Stimulated activated CD8-positive, alpha-beta memory T cell treated with anti-CD3 and anti-CD28 coated beads, Interleukin-4, amount 100 ng/mL, for 1 hour (primary cell): ENCODE data around the gene YPEL1.
A peak's percentile ranks its signal among the peaks of the same experiment; 100 is the strongest.

Experiments used
- DNase-seq, 2 donors: peaks; one replicate each; pipeline ENCODE4 v3.0.0-alpha.2; 2020; ENCODE audit warnings: low read depth in 2 of 2, low spot score in 1 of 2

Gene YPEL1

GRCh38 chr22:21735200-21736083, at the start of gene YPEL1:
Gene YPEL1 (minus strand): TSS chr22:21735794. CDS start chr22:21710744, 25,050 bp downstream.
- peak; percentile 84 to 88 for DNase-seq

GRCh38 chr22:21780259-21780658, 44.7 kb upstream of the YPEL1 start:
- no peak for DNase-seq

- no peak for DNase-seq
Observed at GRCh38 chr22:21779444-21779843, 43.9 kb upstream of the YPEL1 start.

- DNase-seq = no peak
Observed at GRCh38 chr22:21778705-21779363, 43.2 kb upstream of the YPEL1 start.

GRCh38 chr22:21771631-21771976, 36.0 kb upstream of the YPEL1 start:
- DNase-seq = no peak

GRCh38 chr22:21768435-21768834, 32.8 kb upstream of the YPEL1 start:
- DNase-seq = no peak

- peak; percentile 28 to 46 for DNase-seq
Observed at GRCh38 chr22:21766691-21767462, 31.3 kb upstream of the YPEL1 start.

- no peak for DNase-seq
Observed at GRCh38 chr22:21765909-21766529, 30.4 kb upstream of the YPEL1 start.

- no peak for DNase-seq
Observed at GRCh38 chr22:21764038-21764804, 28.6 kb upstream of the YPEL1 start.

GRCh38 chr22:21762712-21763581, 27.4 kb upstream of the YPEL1 start:
- no peak for DNase-seq

GRCh38 chr22:21761994-21762680, 26.5 kb upstream of the YPEL1 start:
- no peak for DNase-seq

GRCh38 chr22:21761086-21761485, 25.5 kb upstream of the YPEL1 start:
- no peak for DNase-seq

GRCh38 chr22:21760640-21761039, 25.0 kb upstream of the YPEL1 start:
- DNase-seq = no peak

GRCh38 chr22:21759646-21760376, 24.2 kb upstream of the YPEL1 start:
- no peak for DNase-seq

GRCh38 chr22:21759093-21759492, 23.5 kb upstream of the YPEL1 start:
- no peak for DNase-seq

- no peak for DNase-seq
Observed at GRCh38 chr22:21758091-21758864, 22.7 kb upstream of the YPEL1 start.

GRCh38 chr22:21755851-21756284, 20.3 kb upstream of the YPEL1 start:
- no peak for DNase-seq

- no peak for DNase-seq
Observed at GRCh38 chr22:21754523-21754922, 18.9 kb upstream of the YPEL1 start.
